Dermis microvascular lymphatic vessel endothelial cell (primary cell): Measurements from ENCODE around the gene UHRF1. TPM values are rescaled to one million over a fixed set of nuclear protein-coding genes. Genes with fewer than 3 reads are reported as not detected.
"Not testable (repeated sequence)": the region's sequence is repeated elsewhere in the genome, so short reads cannot be mapped to it uniquely, and the experiment has no call there.

Experiments used
- DNase-seq, 2 donors: peaks; one replicate each; pipeline versions ENCODE4 v3.0.0 to v3.0.0-alpha.2; 2010; ENCODE audit warnings: low read depth in 2 of 2
- total RNA-seq: library from RNA; depleted of rRNA; stranded (reverse); fragments of >200 nt; gene quantifications from 2 replicates; pipeline ENCODE4 v1.2.1, GENCODE V29; 2014

The UHRF1 gene
- total RNA-seq, 1 donor from 2014 or later, result 27.1 TPM

DNA sequence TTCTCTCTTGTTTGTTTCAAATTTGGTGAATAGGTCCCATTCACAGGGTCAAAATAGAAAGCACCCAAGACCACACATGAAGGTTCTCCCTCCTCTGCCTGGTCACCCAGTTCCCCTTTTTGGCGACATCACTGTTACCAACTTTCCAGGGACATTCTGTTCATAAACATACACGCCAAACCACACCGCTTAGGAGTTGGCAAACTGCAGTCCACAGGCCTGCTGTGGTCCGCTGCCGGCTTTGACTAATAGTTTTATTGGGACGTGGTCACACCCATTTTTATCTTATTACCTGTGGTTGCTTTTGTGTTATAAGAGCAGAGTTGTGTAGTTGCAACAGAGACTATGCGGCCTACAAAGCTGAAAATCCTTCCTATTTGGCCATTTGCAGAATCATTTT, 24.2 kb downstream of the UHRF1 start:
- DNase-seq, result no peak

DNA sequence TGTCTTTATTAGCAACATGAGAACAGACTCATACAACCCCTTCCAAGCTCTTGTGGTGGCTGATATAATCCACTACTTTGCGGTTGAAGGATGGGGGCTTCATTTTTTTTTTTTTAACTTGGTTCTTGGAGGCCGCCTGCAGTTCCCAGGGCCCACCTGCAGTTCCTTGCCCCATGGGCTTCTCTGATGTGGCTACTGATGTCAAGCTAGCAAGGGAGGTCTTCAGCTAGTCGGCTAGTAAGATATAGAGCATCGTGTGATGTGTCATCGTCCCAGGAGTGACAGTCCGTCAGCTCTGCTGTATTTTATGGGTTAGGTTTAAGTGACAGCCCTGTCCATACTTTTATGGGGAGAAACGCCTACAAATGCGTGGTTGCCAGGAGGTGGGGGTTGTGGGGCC, 26.1 kb downstream of the UHRF1 start:
- no peak for DNase-seq

DNA sequence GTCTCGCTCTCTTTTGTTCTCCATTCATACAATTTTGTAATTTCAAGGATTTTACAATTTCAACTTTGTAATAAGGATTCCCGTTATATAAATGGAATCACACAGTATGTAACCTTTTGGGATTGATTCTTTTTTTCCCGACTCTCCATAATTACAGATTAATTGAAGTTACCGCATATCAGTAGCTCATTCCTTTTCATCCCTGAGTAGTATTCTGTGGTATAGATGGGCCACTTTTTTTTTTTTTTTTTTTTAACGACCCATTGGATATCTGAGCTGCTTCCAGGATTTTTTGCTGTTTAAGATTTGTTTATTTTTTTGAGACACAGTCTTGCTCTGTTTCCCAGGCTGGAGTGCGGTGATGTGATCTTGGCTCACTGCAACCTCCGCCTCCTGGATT, 27.8 kb downstream of the UHRF1 start:
- no peak for DNase-seq

DNA sequence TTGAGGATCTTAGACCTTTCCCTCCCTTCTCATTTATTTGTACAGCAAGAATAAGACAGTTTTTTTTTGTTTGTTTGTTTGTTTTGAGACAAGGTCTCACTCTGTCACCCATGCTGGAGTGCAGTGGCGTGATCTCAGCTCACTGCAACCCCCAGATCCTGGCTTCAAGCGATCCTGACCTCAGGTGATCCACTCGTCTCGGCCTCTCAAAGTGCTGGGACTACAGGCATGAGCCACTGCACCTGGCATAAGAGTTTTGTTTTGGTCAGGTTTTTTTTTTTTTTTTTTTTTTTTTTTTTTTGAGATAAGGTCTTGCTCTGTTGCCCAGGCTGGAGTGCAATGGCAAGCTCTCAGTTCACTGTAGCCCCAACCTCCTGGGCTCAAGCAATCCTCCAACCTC, 29.2 kb downstream of the UHRF1 start:
- not testable (repeated sequence) for DNase-seq

DNA sequence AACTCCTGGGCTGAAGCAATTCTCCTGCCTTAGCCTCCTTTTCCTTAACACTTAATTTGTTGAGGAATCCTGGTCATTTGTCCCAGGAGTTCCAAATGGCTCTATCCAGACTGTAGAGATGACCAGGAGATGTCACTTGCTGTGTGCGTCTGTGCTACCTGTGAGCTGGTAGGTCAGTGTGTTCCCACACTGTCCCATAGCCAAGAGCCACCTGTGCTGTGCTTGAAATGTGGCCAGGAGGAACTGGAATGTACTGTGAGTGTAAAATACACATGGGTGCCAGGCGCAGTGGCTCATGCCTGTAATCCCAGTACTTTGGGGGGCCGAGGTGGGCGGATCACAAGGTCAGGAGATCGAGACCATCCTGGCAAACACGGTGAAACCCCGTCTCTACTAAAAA, 30.2 kb downstream of the UHRF1 start:
- no peak for DNase-seq

DNA sequence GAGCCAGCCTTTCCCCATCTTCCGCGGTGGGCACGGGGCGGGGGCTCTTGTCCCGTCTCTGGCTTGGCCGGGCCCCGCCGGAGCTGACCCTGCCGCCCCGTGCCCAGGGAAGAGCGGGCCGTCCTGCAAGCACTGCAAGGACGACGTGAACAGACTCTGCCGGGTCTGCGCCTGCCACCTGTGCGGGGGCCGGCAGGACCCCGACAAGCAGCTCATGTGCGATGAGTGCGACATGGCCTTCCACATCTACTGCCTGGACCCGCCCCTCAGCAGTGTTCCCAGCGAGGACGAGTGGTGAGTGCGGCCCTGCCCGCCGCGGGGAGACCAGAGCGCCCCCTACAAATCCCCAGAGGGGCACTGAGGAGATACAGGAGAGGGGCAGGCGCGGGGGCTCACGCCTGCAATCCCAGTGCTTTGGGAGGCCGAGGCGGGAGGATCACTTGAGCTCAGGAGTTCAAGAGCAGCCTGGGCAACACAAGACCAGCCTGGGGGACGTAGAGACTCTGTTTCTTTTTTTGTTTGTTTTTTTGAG, 32.4 kb downstream of the UHRF1 start:
- DNase-seq, result not testable (repeated sequence)

DNA sequence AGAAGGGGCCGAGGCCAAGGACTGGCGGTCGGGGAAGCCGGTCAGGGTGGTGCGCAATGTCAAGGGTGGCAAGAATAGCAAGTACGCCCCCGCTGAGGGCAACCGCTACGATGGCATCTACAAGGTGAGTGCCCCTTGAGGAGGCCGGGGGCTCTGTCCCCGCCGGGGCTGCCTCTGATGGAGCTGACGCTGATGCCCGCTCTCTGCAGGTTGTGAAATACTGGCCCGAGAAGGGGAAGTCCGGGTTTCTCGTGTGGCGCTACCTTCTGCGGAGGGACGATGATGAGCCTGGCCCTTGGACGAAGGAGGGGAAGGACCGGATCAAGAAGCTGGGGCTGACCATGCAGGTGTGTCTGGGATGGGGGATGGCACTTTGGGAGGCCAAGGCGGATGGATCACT, 41.3 kb downstream of the UHRF1 start:
- DNase-seq, result not testable (repeated sequence)

DNA sequence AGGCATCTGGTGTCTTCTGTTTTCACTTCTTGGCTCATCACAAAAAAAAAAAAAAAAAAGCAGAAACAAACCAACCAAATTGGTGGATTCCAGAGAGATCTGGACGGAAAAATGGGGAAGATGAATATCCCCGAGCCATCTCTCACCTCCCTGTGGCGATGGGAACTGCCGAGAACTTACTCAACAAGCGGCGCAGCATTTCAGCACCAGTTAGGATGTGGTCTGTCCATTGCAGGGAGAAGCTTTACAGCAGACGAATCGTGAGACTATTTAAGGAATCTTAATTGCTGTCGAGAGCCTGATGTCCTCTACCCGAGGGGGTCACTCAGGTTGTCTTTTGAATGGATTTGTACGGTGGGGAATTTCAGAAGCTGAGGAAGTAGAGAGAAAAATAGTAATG, 42.4 kb downstream of the UHRF1 start:
- no peak for DNase-seq

DNA sequence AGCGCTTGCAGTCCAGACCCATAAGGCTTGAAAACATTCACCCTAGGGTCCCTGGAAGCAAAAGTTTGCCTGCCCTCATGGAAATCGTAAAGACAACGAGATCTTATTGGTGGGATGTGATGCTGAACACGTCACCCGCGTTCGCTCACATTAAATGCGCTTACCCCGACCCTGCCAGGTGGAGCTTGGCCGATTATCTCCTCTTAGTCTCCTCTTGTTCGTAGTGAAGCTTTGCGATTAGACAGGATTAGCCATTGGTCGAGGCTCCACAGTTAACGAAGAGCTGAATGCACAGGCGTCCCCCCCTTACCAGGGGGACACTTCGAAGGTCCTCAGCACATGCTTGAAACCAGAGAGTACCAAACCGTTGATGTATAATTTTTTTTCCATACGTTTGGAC, 43.6 kb downstream of the UHRF1 start:
- no peak for DNase-seq

DNA sequence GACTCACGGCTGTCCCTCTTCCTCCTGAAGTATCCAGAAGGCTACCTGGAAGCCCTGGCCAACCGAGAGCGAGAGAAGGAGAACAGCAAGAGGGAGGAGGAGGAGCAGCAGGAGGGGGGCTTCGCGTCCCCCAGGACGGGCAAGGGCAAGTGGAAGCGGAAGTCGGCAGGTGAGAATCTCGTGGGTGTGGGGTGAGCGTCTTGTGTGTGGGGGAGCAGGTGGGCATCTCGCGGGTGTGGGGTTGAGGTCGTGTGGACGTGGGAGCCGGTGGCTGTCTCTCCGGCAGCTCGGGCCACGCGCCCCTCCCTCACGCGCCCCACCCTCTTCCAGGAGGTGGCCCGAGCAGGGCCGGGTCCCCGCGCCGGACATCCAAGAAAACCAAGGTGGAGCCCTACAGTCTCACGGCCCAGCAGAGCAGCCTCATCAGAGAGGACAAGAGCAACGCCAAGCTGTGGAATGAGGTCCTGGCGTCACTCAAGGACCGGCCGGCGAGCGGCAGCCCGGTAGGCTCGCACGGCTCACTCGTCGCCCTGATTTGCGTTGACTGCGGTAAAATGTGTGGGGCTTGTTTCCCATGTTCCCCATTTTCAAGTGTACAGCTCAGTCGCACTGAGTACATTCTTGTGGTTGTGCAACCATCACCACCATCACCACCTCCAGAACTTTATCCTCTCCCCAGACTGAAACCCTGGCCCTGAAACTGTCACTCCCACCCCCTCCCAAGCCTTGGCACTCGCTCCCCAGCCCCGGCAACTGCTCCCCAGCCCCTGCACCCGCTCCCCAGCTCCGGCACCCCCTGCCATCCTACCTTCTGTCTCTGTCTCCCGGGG, 45.2 kb downstream of the UHRF1 start:
- DNase-seq, result not testable (repeated sequence)

DNA sequence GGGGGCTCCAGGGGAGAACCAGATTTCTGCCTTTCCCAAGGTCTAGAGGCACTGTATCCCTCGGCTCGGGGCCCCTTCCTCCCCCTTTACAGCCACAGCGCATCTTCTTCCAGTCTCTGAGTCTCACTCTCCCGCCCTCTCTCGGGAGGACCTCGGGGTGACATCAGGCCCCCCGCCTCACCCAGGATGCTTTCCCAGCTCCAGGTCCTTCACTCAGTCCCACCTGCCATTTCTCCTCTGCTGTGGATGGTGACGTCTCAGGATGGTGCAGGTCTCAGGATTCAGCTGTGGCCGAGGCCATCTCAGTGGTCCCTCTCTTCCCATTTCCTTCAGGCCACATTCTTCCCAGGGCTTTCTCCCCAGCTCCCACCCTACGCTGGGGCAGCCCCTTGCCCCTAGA, 46.0 kb downstream of the UHRF1 start:
- no peak for DNase-seq

DNA sequence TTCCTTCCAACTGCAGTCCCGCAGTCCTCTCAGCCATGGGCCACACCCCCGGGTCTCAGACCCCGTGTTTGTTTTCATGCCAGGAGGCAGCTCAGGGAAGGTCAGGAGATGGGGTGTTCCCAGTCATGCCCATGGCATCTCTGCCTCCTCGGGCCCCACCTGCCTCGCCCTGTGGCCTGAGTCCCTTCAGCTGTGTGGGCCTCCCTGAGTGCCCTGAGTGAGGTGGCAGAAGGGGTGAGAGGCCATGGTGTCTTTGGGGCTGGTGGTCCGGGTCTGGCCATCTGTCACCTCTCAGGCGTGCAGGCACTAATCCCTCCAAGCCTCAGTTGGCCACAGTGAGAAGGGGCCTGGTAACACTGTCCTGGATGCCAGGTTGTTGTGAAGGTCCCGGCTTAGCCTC, 48.7 kb downstream of the UHRF1 start:
- no peak for DNase-seq

DNA sequence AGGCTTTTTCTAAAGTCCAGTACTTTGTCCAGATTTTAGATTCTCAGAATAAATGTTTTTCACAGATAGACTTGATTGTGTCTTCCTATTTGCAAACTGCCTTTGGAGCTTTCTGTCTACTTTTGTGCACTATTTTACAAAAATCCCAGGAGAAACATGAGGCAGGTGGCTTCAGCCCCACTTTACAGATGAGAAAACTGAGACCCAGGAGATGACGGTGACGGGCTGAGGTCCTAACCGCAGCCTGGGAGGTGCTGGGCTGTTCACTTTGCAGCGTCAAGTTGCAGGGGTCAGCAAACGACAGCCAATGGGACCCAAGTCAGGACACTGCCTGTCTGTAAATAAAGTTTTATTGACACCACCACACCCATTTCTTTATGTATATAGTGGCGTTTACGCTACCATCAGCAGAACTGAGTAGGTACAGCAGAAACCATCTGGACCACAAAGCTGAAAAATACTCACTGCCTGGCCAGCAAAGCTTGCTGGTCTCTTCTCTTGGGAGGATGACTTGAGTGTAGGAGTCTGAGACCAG, 52.9 kb downstream of the UHRF1 start:
- DNase-seq, result no peak

DNA sequence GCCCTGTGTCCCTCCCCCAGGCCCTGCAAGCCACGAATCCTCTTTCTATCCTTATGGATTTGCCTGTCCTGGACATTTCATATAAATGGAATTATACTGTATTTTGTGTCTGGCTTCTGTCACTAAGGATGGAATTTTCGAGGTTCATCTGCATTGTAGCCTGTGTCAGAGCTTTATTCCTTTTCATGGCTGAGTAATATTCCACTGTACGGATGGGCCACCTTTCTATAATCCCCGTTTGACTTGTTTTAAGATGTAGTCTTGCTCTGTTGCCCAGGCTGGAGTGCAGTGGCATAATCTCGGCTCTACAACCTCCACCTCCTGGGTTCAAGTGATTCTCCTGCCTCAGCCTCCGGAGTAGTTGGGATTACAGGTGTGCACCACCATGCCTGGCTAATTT, 55.8 kb downstream of the UHRF1 start:
- no peak for DNase-seq

DNA sequence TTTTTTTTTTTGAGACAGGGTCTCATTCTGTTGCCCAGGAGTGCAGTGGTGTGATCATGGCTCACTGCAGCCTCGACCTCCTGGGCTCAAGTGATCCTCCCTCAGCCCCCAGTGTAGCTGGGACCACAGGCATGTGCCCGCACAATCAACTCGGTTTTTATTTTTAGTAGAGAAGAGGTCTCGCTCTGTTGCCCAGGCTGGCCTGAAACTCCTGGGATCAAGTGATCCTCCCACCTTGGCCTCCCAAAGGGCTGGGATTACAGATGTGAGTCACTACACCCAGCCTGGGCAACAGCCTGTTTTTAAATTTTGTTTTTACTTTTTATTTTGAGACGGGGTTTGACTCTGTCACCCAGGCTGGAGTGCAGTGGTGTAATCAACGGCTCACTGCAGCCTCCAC, 57.3 kb downstream of the UHRF1 start:
- DNase-seq, result no peak

DNA sequence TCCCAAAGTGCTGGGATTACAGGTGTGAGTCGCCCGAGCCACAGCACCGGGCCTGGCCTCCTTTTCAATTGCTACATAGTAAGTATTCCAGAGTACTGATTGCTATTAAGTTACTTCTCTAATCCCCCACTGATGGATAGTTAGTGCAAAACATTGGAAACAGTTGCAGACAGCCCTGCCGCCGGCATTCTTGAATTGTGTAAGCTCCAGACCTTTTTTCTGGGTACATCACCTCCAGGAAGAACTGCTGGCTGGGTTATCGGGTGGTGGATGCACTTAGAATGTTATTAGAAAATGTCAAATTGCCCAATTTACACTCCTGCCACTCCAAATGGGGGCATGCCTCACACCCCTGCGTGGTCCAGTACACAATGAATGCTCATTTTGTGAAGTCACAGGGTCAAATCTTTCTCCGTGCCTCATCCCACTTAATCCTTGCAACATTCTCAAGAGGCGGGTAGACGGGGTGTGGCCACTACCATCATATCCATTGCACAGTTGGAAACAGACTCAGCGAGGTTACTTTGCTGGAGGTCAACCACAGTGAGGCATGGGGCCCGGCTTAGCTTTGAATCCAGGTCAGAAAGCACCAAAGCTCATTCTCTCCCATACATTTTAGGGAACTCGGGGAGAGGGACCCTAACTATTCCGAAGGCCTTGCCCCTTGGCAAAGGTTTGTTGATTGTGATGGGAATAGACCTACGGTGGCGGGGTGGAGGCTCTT, 58.6 kb downstream of the UHRF1 start:
- DNase-seq, result no peak

DNA sequence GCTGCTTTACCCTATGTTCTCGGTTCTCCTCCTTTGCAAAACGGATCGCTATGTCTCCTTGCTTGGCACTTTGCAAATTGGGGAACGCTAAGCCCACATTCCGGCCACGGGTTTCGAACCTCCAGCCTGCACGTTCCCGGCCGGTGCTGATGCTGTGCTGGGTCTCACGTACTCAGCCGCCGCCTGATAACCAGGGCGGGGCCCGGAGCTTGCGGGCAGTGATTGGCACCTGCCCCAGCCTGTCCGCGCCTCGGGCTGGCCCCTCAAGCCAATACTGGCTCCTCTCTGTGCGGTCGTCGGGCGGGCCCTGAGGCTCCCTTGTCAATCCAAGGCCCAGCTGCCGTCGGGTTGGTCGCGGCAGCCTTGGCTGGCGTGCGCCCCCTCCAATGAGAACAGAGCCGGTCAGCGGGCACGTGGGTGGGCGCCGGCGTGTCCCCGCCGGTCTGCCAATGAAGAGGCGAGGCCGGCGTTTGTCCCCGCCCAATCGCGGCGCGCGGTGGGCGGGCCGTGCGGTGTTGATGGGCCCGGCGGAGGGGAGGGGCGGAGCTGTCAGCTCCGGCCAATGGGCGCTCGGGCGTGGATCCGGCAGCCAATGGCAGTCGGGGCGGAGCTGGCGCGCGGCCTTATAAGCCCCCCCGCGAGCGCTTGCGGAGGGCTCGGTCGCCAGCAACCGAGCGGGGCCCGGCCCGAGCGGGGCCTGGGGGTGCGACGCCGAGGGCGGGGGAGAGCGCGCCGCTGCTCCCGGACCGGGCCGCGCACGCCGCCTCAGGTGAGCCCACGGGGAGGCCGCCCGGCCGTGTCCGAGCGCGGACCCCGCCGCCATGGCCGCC, 59.4 kb downstream of the UHRF1 start, which contains the start of gene KDM4B:
KDM4B (plus strand) TSS at position 652 of the 830 bp plus-strand sequence. CDS start 63,778 bp downstream, outside the sequence.
- peak; percentile 97 to 100 for DNase-seq

DNA sequence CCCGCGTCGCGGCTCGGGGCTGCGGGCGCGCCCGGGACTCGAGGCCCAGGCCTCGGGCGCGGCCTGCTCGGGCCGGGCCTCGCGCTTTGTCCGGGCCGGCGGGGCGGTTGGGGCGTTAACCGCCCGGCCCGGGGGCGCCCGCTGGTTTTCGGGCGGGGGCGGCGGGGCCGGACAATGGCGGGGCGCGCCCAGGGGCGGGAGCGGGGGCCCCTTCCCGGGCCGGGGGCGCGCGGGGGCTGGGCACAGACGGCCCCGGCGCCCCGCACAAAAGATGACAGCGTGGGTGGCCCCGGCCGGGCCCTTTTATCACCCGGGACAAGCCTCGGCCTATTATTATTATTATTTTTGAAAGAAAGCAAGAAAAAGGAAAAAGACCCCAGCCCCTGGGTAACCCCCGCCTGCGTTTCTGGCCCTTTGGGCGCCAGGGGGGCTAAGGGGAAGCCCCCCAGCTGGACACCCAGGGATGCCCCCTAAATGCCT, 60.0 kb downstream of the UHRF1 start:
- DNase-seq, result no peak

DNA sequence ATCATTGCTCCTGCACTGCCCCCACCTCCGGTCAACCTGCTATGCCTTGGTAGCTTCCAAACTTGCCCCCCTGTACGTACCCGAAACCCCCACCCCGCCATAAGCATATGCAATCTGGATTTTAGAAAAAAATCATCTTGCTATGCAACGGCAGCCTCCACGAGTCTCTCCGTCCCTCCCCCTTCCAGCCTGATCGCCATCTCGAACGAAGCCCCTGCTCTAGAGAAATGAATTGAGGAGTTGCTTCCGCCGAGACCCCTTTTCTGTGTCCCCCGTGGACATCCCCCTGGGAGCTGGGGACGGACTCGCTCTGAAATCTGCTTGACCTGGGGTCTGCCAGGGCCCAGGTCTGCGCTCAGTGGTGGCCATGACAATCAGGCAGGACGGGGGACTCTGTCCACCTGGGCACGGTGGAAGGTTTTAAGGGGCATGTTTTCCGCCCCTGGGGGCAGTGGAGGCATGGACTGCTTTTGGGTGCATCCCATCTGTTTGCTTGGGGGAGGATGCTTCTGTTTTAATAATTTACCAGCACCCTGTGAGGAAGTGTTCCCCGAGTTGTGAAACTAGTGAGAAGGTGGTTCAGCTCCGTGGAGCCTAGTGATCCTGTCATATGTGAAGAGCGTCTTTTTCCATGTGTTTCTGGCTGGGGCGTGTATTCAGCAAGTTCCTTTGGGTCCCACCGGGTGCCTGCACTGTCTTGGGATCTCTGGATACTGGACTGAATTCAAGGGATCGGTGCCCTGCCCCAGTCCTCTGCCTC, 60.7 kb downstream of the UHRF1 start:
- DNase-seq, result no peak
